HCT116 (cell line): ENCODE measurements around the gene TAP1.

Experiments used
- CTCF ChIP-seq, 3 experiments: fragments of 200-600 bp in 1 of 3; sonication (generic) in 1 of 3; IDR thresholded peaks in 2 of 3; conservative IDR thresholded peaks in 1 of 3; 2 replicates each; pipeline ENCODE4 v1.5.1; 2012 to 2017; ENCODE audit warnings: low read depth in 2 of 3, low read length in 2 of 3, antibody characterized with exemption in 1 of 3, borderline replicate concordance in 1 of 3, control low read depth in 1 of 3, mild to moderate bottlenecking in 1 of 3, mixed read lengths in 1 of 3, mixed run types in 1 of 3, moderate library complexity in 1 of 3; ENCODE audit not compliant: insufficient read depth in 1 of 3
- POLR2AphosphoS5 ChIP-seq: IDR thresholded peaks from 2 replicates; pipeline ENCODE4 v1.6.1; 2011; ENCODE audit warnings: mild to moderate bottlenecking, low read depth, low read length, moderate library complexity
- ZBTB33 ChIP-seq: IDR thresholded peaks from 2 replicates; pipeline ENCODE4 v1.6.1; 2011; ENCODE audit warnings: mild to moderate bottlenecking, low read length, moderate library complexity; ENCODE audit not compliant: insufficient replicate concordance; ENCODE audit errors: extremely low read depth

- TF ChIP-seq POLR2AphosphoS5 (no peak), CTCF (IDR thresholded peaks at IDR 0.05 in 2 of 3, conservative IDR thresholded peaks at IDR 0.05 in 1 of 3; ENCODE audit: borderline replicate concordance in 1 of 3, insufficient read depth in 1 of 3, low read depth in 2 of 3, low read length in 2 of 3) (no peak), ZBTB33 (no peak)
Measured at GRCh38 chr6:32883789-32884188, 30.3 kb upstream of the TAP1 start.
